Measurements from ENCODE around the gene ANKRD35.

Gene ANKRD35

DNA sequence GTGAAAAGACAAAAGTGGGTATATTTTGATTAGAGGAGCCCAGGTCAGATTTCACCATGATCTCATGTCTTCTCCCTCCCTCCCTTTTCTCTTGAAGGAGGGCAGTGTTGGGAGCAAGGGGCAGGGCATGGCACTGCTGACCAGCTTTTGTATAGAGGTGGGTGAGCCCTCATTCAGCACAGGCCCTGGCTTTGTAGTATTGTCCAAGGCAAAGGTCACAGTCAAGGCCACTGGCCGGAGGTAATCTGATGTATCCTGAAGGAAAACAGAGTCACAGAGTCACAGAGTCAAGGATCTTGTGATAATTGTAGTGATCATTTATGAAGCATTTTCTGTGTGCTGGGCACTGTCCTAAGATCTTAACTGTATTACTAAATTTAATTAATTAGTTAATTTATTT lies 12.3 kb upstream of the ANKRD35 start:
- no peak for DNase-seq (ENCODE audit: low read depth in 1 of 2, low spot score in 1 of 2)

- DNase-seq (ENCODE audit: low read depth in 1 of 2, low spot score in 1 of 2), result no peak
Measured at GRCh38 chr1:145895471-145895870, 9.8 kb upstream of the ANKRD35 start.

GRCh38 chr1:145893306-145894055 lies 7.8 kb upstream of the ANKRD35 start:
- no peak for DNase-seq (ENCODE audit: low read depth in 1 of 2, low spot score in 1 of 2)

DNA sequence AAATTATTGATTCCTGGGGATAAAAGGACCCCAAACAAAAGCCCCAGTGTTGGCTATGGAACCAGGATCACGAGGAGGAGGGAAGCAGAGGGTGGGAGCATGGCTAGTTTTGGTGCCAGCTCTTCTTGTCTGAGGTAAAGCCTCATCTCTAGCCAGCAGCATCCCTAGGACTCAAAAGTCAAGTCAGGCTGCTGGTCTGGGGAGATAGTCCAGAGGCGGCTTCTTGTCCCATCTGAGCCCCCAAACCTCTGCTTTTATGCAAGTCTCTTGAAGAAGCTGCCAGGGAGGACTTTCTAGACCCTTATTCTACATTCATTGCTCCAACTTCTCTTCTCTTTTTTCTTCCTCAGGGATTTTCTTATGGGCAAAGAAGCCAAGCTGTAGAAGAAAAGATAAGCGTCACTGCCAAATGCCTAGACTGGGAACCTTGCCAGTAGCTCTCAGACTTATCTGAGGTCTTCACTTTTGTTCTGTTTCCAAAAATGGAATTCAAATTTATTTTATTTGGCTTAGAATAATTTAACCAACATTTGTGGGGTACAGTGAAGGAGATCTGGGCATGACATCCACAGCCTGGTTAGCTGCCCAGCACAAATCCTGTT lies 6.9 kb upstream of the ANKRD35 start:
- no peak for DNase-seq (ENCODE audit: low read depth in 1 of 2, low spot score in 1 of 2)

- DNase-seq (ENCODE audit: low read depth in 1 of 2, low spot score in 1 of 2), result peak; percentile 21 to 25
Measured at GRCh38 chr1:145891587-145892485, 6.2 kb upstream of the ANKRD35 start.

GRCh38 chr1:145891143-145891542 lies 5.5 kb upstream of the ANKRD35 start:
- DNase-seq (ENCODE audit: low read depth in 1 of 2, low spot score in 1 of 2), result no peak

GRCh38 chr1:145889722-145890121 lies 4.1 kb upstream of the ANKRD35 start:
- DNase-seq (ENCODE audit: low read depth in 1 of 2, low spot score in 1 of 2), result no peak

GRCh38 chr1:145887631-145888030 lies 2.0 kb upstream of the ANKRD35 start:
- no peak for DNase-seq (ENCODE audit: low read depth in 1 of 2, low spot score in 1 of 2)

DNA sequence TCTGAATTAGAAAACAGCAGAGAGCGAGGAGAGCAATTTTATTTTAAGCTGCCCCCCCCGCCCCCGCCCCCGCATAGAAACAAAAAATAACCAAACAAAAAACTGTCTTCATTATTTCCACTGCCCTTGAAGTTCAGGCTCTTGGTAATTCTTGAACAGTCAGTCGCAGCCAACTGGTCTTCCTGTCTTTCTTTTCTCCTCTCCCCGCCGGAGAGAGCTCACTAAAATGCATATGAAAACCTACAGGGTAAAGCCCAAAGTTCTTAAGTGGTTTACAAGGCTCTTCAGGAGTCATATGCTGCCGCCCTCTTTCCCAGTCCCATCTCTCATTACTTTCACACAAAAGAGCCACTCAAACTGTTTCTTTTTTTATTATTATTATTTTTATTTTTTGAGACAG lies 1.1 kb upstream of the ANKRD35 start:
- DNase-seq (ENCODE audit: low read depth in 1 of 2, low spot score in 1 of 2), result no peak

GRCh38 chr1:145886390-145886789 lies 724 bp upstream of the ANKRD35 start:
- no peak for DNase-seq (ENCODE audit: low read depth in 1 of 2, low spot score in 1 of 2)

DNA sequence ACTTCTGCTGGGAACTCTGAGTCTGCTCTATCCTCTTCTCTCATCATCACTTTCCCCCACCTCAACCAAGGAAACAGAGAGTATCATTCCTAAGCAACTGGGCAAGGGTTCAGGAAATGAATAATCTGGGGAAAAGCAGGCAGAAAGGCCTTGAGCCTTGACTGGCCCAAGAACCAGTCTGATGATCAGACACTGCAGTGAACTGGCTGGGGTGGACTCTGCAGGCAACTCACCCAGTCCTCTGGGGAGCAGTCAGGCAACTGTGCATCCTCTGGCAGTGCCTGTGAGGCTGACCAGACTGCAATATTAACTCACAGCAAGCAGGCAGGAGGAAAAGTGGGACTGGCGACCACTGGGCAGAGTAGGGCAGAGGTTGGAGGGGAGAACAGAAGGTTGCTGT lies 991 bp downstream of the ANKRD35 start:
- no peak for DNase-seq (ENCODE audit: low read depth in 1 of 2, low spot score in 1 of 2)

GRCh38 chr1:145879775-145880174 lies 5.9 kb downstream of the ANKRD35 start:
- no peak for DNase-seq (ENCODE audit: low read depth in 1 of 2, low spot score in 1 of 2)

GRCh38 chr1:145878724-145879123 lies 6.9 kb downstream of the ANKRD35 start:
- DNase-seq (ENCODE audit: low read depth in 1 of 2, low spot score in 1 of 2), result no peak

DNA sequence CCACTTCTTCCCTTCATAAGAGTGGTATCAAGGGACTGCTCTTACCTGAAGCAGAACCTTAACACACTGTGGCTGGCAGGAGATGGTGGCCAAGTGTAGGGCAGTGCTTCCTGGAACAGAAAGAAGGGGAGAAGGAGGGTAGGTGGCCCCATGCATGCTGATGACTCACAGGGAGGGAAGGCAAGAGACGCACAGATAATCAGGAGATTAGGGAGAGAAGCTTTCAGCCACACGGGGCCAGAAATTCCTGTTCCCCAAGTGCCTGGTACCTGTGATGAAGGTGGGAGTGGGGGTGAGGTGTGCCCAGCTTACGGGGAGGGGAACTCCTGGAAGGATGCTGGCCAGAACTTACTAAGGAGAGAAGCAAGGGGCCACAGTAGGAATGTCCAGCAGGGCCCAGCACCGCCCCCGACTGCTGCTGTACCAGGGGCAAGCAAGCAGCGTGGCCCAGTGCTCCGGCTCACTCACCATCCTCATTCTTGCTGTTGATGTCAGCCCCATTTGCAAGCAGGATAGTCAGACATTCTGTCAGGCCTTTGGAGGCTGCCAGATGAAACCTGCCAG lies 7.7 kb downstream of the ANKRD35 start:
- DNase-seq (ENCODE audit: low read depth in 1 of 2, low spot score in 1 of 2), result no peak

GRCh38 chr1:145874646-145875045 lies 11.0 kb downstream of the ANKRD35 start:
- DNase-seq (ENCODE audit: low read depth in 1 of 2, low spot score in 1 of 2), result no peak

DNA sequence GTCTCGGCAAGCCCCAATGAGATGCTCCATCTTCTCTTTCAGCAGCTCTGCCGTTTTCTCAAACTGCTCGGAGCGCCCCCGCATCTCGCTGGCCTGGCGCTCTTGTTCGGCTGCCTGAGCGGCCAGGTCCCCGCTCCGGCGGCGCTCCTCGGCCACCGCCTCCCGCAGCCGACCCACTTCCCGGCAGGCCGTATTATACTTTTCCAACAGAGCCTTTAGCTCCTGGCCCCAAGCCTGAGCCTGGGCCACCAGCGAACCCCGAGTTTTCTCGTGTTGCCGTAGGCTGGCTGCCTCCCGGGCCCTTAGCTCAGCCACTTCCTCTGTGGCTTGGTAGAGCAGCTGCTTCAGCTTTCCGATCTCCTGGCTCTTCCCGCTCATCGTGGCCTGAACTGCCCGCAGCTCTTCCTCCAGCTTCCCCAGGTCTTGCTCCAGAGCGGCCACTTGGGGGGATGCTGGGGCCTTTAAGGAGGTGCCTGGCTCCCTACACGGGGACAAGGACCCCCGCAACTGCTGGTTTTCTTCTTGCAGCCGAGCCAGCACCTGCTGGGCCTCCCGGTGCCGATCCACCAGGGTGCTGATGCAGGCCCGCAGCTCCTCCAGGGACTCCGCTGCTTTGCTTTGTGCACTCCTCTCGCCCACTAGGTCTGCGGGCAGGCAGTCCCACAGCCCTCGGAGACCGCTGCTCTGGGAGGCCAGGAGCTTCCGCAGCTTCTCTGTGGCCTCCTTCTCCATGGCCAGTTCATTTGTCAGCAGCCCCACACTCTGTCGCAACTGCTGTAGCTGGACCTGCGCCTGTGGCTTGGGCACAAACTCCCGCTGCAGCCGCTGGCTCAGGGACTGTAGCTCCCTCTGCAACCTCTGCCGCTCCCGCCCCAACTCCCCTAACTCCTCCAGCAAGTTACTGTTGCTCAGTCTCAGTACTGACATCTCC lies 13.4 kb downstream of the ANKRD35 start:
- peak in 1 of 2 donors; percentile 9 for DNase-seq (ENCODE audit: low read depth in 1 of 2, low spot score in 1 of 2)

GRCh38 chr1:145868232-145868631 lies 17.4 kb downstream of the ANKRD35 start:
- no peak for DNase-seq (ENCODE audit: low read depth in 1 of 2, low spot score in 1 of 2)

DNA sequence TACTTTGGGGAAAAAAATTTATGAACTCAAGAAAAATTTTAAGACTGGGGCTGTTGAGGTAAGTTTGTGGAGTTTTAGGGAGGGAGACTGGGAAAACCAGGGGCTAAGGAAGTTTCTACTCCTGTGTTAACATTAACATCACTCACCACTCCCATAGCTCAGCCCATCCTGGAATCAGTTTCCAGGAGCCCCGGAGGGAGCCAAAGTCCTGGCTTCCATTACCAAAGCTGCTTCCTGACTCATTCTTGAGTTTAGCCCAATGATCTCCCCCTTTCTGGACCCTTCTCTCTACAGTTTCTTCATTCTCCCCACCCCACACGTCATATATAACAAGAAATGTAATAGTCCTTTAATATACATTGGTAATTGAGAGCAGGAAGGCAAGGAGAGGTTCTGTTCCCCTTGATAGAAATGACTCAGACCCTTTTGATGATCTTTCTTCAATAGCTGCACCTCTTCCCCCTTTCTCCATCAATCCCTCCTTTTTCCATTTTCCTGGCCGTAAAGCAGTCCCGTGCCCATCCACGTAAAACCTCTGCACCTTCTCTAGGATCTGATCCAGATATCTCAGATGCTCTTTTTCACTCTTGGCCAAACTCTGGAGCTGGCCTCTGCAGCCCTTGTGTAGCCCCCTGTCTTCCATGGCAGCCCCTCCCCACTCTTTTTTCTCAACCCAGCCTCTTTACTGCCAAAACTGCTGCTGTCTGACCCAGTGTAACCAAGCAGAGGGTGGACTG lies 22.2 kb downstream of the ANKRD35 start:
- no peak for DNase-seq (ENCODE audit: low read depth in 1 of 2, low spot score in 1 of 2)

GRCh38 chr1:145859491-145860023 lies 26.1 kb downstream of the ANKRD35 start:
- DNase-seq (ENCODE audit: low read depth in 1 of 2, low spot score in 1 of 2), result peak; percentile 47 to 56

Measured in activated CD4-positive, alpha-beta T cell treated with anti-CD3 and anti-CD28 coated beads, Interleukin-2, amount 50 U/mL, for 24 hours (primary cell).